H1 (cell line): ENCODE measurements around the gene SPDYE6. TPM values are rescaled to one million over a fixed set of nuclear protein-coding genes. Genes with fewer than 3 reads are reported as not detected.

Experiments used
- CTCF ChIA-PET: fragments of 300-600 bp; sonication (Branson Sonifier 250); formaldehyde crosslinking; loops from one replicate; lab custom pipeline; 2021; ENCODE audit not compliant: partially characterized antibody; lab: Charles Lee
- POLR2A ChIA-PET: fragments of 300-600 bp; sonication (Branson Sonifier 250); formaldehyde crosslinking; loops from one replicate; lab custom pipeline; 2021; ENCODE audit warnings: inconsistent platforms; ENCODE audit not compliant: partially characterized antibody; lab: Charles Lee
- DNase-seq, 2 experiments: peaks; one replicate each; pipeline versions ENCODE4 v3.0.0 to v3.0.0-alpha.2; 2010 to 2022; ENCODE audit warnings: low spot score in 2 of 2, low read depth in 1 of 2, mixed read lengths in 1 of 2
- FAIRE-seq: peaks from 2 replicates; lab custom pipeline; 2011; peaks lifted over from hg19 to GRCh38; lab: Jason Lieb, UNC
- H2AFZ ChIP-seq: 2 replicates; pipeline ENCODE4 v1.8.1; 2012; ENCODE audit warnings: low read length, inconsistent platforms
- H2AK5ac ChIP-seq: 2 replicates; pipeline ENCODE4 v1.6.1; 2013; ENCODE audit warnings: low read depth, low read length
- H2BK120ac ChIP-seq: replicated peaks from 2 replicates; pipeline ENCODE3; 2013; ENCODE audit warnings: low read depth, low read length, inconsistent platforms
- H2BK12ac ChIP-seq: 2 replicates; pipeline ENCODE4 v1.6.1; 2013; ENCODE audit warnings: low read depth, low read length
- H2BK15ac ChIP-seq: 2 replicates; pipeline ENCODE4 v1.6.1; 2013; ENCODE audit warnings: low read length
- H2BK20ac ChIP-seq: 2 replicates; pipeline ENCODE4 v1.6.1; 2013; ENCODE audit warnings: low read length
- H2BK5ac ChIP-seq: 2 replicates; pipeline ENCODE4 v1.6.1; 2013; ENCODE audit warnings: low read depth, low read length
- H3K14ac ChIP-seq: 2 replicates; pipeline ENCODE4 v1.6.1; 2013; ENCODE audit warnings: inconsistent platforms; ENCODE audit not compliant: insufficient read length
- H3K18ac ChIP-seq: 2 replicates; pipeline ENCODE4 v1.6.1; 2013; ENCODE audit warnings: low read length; ENCODE audit errors: extremely low read depth
- H3K23ac ChIP-seq: 2 replicates; pipeline ENCODE4 v1.6.1; 2013; ENCODE audit warnings: inconsistent platforms; ENCODE audit not compliant: insufficient read length
- H3K23me2 ChIP-seq: 2 replicates; pipeline ENCODE4 v1.6.1; 2013; ENCODE audit warnings: low read depth, low read length
- H3K27ac ChIP-seq: 2 replicates; pipeline ENCODE4 v1.6.1; 2011; ENCODE audit warnings: low read depth, low read length, inconsistent platforms
- H3K27me3 ChIP-seq, 4 experiments: replicated peaks in 1 of 4; 1 replicate in 1 of 4; 2 replicates in 3 of 4; pipeline versions ENCODE4 v1.6.1 to v1.8.1; 2011 to 2013; ENCODE audit warnings: low read length in 3 of 4, mild to moderate bottlenecking in 3 of 4, inconsistent platforms in 2 of 4, mixed read lengths in 2 of 4, moderate library complexity in 1 of 4; ENCODE audit not compliant: control insufficient read depth in 3 of 4, insufficient read depth in 3 of 4; ENCODE audit errors: extremely low read depth in 1 of 4
- H3K36me3 ChIP-seq, 4 experiments: 2 replicates each; pipeline versions ENCODE4 v1.6.1 to v1.8.1; 2011 to 2013; ENCODE audit warnings: mild to moderate bottlenecking in 4 of 4, low read length in 3 of 4, moderate library complexity in 2 of 4, control low read depth in 1 of 4, inconsistent platforms in 1 of 4; ENCODE audit not compliant: insufficient read depth in 4 of 4, control insufficient read depth in 2 of 4
- H3K4ac ChIP-seq: replicated peaks from 2 replicates; pipeline ENCODE3; 2013; ENCODE audit warnings: low read length, low read depth, mixed read lengths, inconsistent platforms; ENCODE audit not compliant: insufficient read length
- H3K4me1 ChIP-seq, 4 experiments: replicated peaks in 1 of 4; 1 replicate in 1 of 4; 2 replicates in 3 of 4; pipeline versions ENCODE4 v1.6.1 to v1.8.1; 2011 to 2013; ENCODE audit warnings: low read length in 3 of 4, inconsistent platforms in 2 of 4, mixed read lengths in 1 of 4; ENCODE audit not compliant: insufficient read depth in 4 of 4, control insufficient read depth in 3 of 4
- H3K4me2 ChIP-seq, 2 experiments: 2 replicates each; pipeline versions ENCODE4 v1.6.1 to v1.8.1; 2011 to 2013; ENCODE audit warnings: low read depth in 2 of 2, low read length in 2 of 2, control low read depth in 1 of 2, inconsistent platforms in 1 of 2, mild to moderate bottlenecking in 1 of 2; ENCODE audit not compliant: insufficient read depth in 1 of 2
- H3K4me3 ChIP-seq, 4 experiments: fragments of 200-600, 300-600 bp in 1 of 4; sonication (generic), shearing (Covaris generic), sonication (Bioruptor Twin) in 1 of 4; 2 replicates each; pipeline versions ENCODE4 v1.5.1 to v1.8.1; 2011 to 2016; ENCODE audit warnings: low read length in 4 of 4, low read depth in 3 of 4, control low read depth in 2 of 4, inconsistent platforms in 2 of 4, mild to moderate bottlenecking in 2 of 4, mixed read lengths in 1 of 4, moderate library complexity in 1 of 4; ENCODE audit not compliant: insufficient read depth in 2 of 4; ENCODE audit errors: extremely low read depth in 1 of 4
- H3K56ac ChIP-seq: replicated peaks from 2 replicates; pipeline ENCODE3; 2013; ENCODE audit warnings: low read depth, mild to moderate bottlenecking, mixed read lengths, low read length, inconsistent platforms; ENCODE audit not compliant: insufficient read length
- H3K79me1 ChIP-seq: 2 replicates; pipeline ENCODE4 v1.6.1; 2013; ENCODE audit warnings: low read depth, low read length, control low read depth
- H3K79me2 ChIP-seq, 2 experiments: 2 replicates each; pipeline versions ENCODE4 v1.6.1 to v1.8.1; 2012 to 2013; ENCODE audit warnings: low read length in 2 of 2, mild to moderate bottlenecking in 2 of 2, inconsistent platforms in 1 of 2; ENCODE audit not compliant: insufficient read depth in 2 of 2, control insufficient read depth in 1 of 2
- H3K9ac ChIP-seq, 4 experiments: replicated peaks in 1 of 4; 1 replicate in 1 of 4; 2 replicates in 3 of 4; pipeline versions ENCODE4 v1.6.1 to v1.8.1; 2011 to 2013; ENCODE audit warnings: low read depth in 3 of 4, low read length in 3 of 4, control low read depth in 2 of 4, mild to moderate bottlenecking in 2 of 4, moderate library complexity in 2 of 4, inconsistent platforms in 1 of 4; ENCODE audit errors: extremely low read depth in 1 of 4
- H3K9me3 ChIP-seq, 2 experiments: 2 replicates each; pipeline versions ENCODE4 v1.6.1 to v1.8.1; 2012 to 2013; ENCODE audit warnings: mild to moderate bottlenecking in 2 of 2, moderate library complexity in 2 of 2, control low read depth in 1 of 2, inconsistent platforms in 1 of 2, low read depth in 1 of 2, low read length in 1 of 2, mixed read lengths in 1 of 2; ENCODE audit not compliant: insufficient read depth in 2 of 2
- H4K20me1 ChIP-seq, 2 experiments: replicated peaks in 1 of 2; 2 replicates each; pipeline versions ENCODE3 to v1.8.1; 2011 to 2013; ENCODE audit warnings: inconsistent platforms in 2 of 2, low read length in 2 of 2, mild to moderate bottlenecking in 1 of 2; ENCODE audit not compliant: insufficient read depth in 2 of 2, control insufficient read depth in 1 of 2
- H4K5ac ChIP-seq: 2 replicates; pipeline ENCODE4 v1.6.1; 2013; ENCODE audit warnings: low read length, low read depth, mixed read lengths, inconsistent platforms; ENCODE audit not compliant: insufficient read length
- H4K8ac ChIP-seq: 2 replicates; pipeline ENCODE4 v1.8.0; 2013; ENCODE audit warnings: mild to moderate bottlenecking, moderate library complexity, low read length, inconsistent platforms; ENCODE audit not compliant: insufficient read depth; ENCODE audit errors: extremely low read depth
- H4K91ac ChIP-seq: replicated peaks from 2 replicates; pipeline ENCODE3; 2013; ENCODE audit warnings: low read length, mixed read lengths, inconsistent platforms; ENCODE audit not compliant: insufficient read length
- CEBPB ChIP-seq: IDR thresholded peaks from 2 replicates; pipeline ENCODE4 v1.6.1; 2012; ENCODE audit warnings: low read depth, low read length
- CHD2 ChIP-seq: IDR thresholded peaks from 2 replicates; pipeline ENCODE4 v1.6.1; 2012; ENCODE audit warnings: low read length, improper control_type of control experiment
- EGR1 ChIP-seq: IDR thresholded peaks from 2 replicates; pipeline ENCODE4 v1.6.1; 2011; ENCODE audit warnings: low read depth, low read length, borderline replicate concordance
- GABPA ChIP-seq: IDR thresholded peaks from 2 replicates; pipeline ENCODE4 v1.6.1; 2011; ENCODE audit warnings: mild to moderate bottlenecking, low read length, moderate library complexity, borderline replicate concordance; ENCODE audit not compliant: insufficient read depth
- GTF2F1 ChIP-seq: IDR thresholded peaks from 2 replicates; pipeline ENCODE4 v1.6.1; 2012; ENCODE audit warnings: low read depth, low read length, improper control_type of control experiment, borderline replicate concordance
- KDM4A ChIP-seq: IDR thresholded peaks from one replicate; pipeline ENCODE4 v1.7.1; 2012; ENCODE audit warnings: low read depth, mild to moderate bottlenecking, moderate library complexity, low read length, inconsistent platforms; ENCODE audit not compliant: severe bottlenecking
- NRF1 ChIP-seq: IDR thresholded peaks from 2 replicates; pipeline ENCODE4 v1.6.1; 2011; ENCODE audit warnings: mild to moderate bottlenecking, low read depth, low read length, improper control_type of control experiment
- POLR2AphosphoS5 ChIP-seq: IDR thresholded peaks from 2 replicates; pipeline ENCODE4 v1.6.1; 2011; ENCODE audit warnings: low read depth, low read length
- RNF2 ChIP-seq: fragments of 200-900, 300-1000 bp; sonication (generic); IDR thresholded peaks from 2 replicates; pipeline ENCODE4 v1.7.1; 2016; ENCODE audit warnings: borderline replicate concordance, low read depth, mild to moderate bottlenecking, antibody characterized with exemption, low read length; ENCODE audit not compliant: poor library complexity, severe bottlenecking; ENCODE audit errors: missing control alignments
- SP4 ChIP-seq: IDR thresholded peaks from 2 replicates; pipeline ENCODE4 v1.6.1; 2012; ENCODE audit warnings: low read length, inconsistent platforms
- SUZ12 ChIP-seq: fragments of 200-600 bp; sonication (generic); IDR thresholded peaks from 2 replicates; pipeline ENCODE4 v1.6.1; 2012; ENCODE audit warnings: mild to moderate bottlenecking, inconsistent platforms, low read length, moderate library complexity, mixed read lengths
- YY1 ChIP-seq: IDR thresholded peaks from 2 replicates; pipeline ENCODE4 v1.6.1; 2011; ENCODE audit warnings: low read depth, mild to moderate bottlenecking, low read length
- WGBS, 2 experiments: shearing (Covaris generic) in 1 of 2; methylation state at CpG; one replicate each; pipeline versions ENCODE4 v1.1.6 to v1.1.7; 2013 to 2015; ENCODE audit warnings: low lambda C conversion rate in 2 of 2, mixed read lengths in 2 of 2, inconsistent platforms in 1 of 2, low coverage in 1 of 2, missing lambda C conversion rate in 1 of 2; ENCODE audit not compliant: insufficient replicate concordance in 2 of 2, insufficient coverage in 1 of 2, insufficient read length in 1 of 2; ENCODE audit errors: extremely low coverage in 1 of 2, missing lambda C conversion rate in 1 of 2; 5-methylcytosine and 5-hydroxymethylcytosine counted together
- polyA plus RNA-seq, 7 experiments: library from polyadenylated mRNA; depleted of rRNA in 3 of 7; stranded (reverse) in 5 of 7; unstranded in 2 of 7; fragments of >200 nt in 5 of 7; fragments of 200-250 nt in 2 of 7; gene quantifications; 1 replicate in 5 of 7; 2 replicates in 1 of 7; 4 replicates in 1 of 7; pipeline versions ENCODE4 v1.2.1 to v1.2.3, GENCODE V29; 2011 to 2013; ENCODE audit warnings: missing spikeins in 2 of 7, mixed read lengths in 2 of 7
- total RNA-seq: library from RNA; stranded (reverse); fragmentation: NEBNext Ultra II Directional; extraction: Animal tissue kit (Norgen Biotek cat#: 25700); gene quantifications from 2 replicates; pipeline ENCODE4 v1.2.1, GENCODE V29; 2021

SPDYE6 gene
- total and polyA plus RNA-seq, 2 of the 8 experiments (the other 6 are each of a cell fraction or from before 2014, with no cell fraction given), result not detected

- Histone ChIP-seq H3K23me2 (peaks cover 4% of the 10 kb centered on the region; the same call in 1 of the 2 replicates), H3K27ac (no peak overlapping the region), H2BK120ac (no peak overlapping the region), H3K4me3 (no peak overlapping the region), H3K56ac (no peak overlapping the region), H2BK20ac (no peak overlapping the region), H3K4ac (no peak overlapping the region), H3K27me3 (peaks cover 0 to 7% (median 4%) of the 10 kb centered on the region in 4 experiments; a peak in 5 of 7 replicates), H3K79me1 (no peaks in the 10 kb centered on the region; the same call in 1 of the 2 replicates), H2AK5ac (no peak overlapping the region), H3K36me3 (no peaks in the 10 kb centered on the region; a peak in 1 of 8 replicates), H4K8ac (no peak overlapping the region), H3K14ac (no peak overlapping the region), H3K18ac (no peak overlapping the region), H2BK15ac (no peak overlapping the region), H3K9me3 (no peaks in the 10 kb centered on the region; a peak in 1 of 4 replicates), H3K4me2 (no peak overlapping the region), H2BK12ac (no peak overlapping the region), H3K23ac (no peak overlapping the region), H3K79me2 (0 out of 4 replicates have a peak, but pooled peaks cover 0 to 2% of the 10 kb centered on the region in 2 experiments), H4K91ac (peak overlapping the region; percentile 17), H2AFZ (no peak overlapping the region), H4K20me1 (peaks cover 2 to 12% of the 10 kb centered on the region in 2 experiments), H4K5ac (no peak overlapping the region), H3K9ac (no peak overlapping the region), H3K4me1 (peaks cover 0 to 28% (median 7%) of the 10 kb centered on the region in 4 experiments; a peak in 6 of 7 replicates), H2BK5ac (0 out of 2 replicates have a peak overlapping the region, but pooled peaks have one; percentile 3)
- WGBS, 2 experiments, result 95% methylated on average over 7 of the region's 7 CpGs; no CpG with 5 or more reads in 1 of the 2 experiments
- no peak for DNase-seq
- ChIA-PET CTCF (interaction anchor here (0.6 to 2.5 kb wide), 6 partner anchors 9 to 95 kb away, joined by 3 to 9 read pairs (median 4); no protein-coding TSS in a partner anchor), POLR2A (interaction anchor here (1.6 kb wide), 1 partner anchor 9 kb away, joined by 5 read pairs; no protein-coding TSS in a partner anchor)
- no peak for FAIRE-seq
- TF ChIP-seq KDM4A (no peak), YY1 (no peak), CHD2 (no peak), RNF2 (no peak), EGR1 (no peak), CEBPB (no peak), SP4 (no peak), GABPA (no peak), SUZ12 (no peak), GTF2F1 (no peak), NRF1 (no peak), POLR2AphosphoS5 (no peak)
Measured at GRCh38 chr7:102296514-102296913, 59.7 kb downstream of the SPDYE6 start.
